Testis (tissue), 3 donors: ENCODE results near the gene DPF3. TPM values are rescaled to one million over a fixed set of nuclear protein-coding genes. Genes with fewer than 3 reads are reported as not detected.

Experiments used
- DNase-seq: peaks from one replicate; pipeline ENCODE4 v3.0.0-alpha.2; 2019
- H3K27ac ChIP-seq, 2 donors: fragments of 200-600 bp; sonication (generic); one replicate each; pipeline ENCODE4 v1.5.1; 2019
- H3K27me3 ChIP-seq: fragments of 200-600 bp; sonication (generic); one replicate; pipeline ENCODE4 v1.5.1; 2019
- H3K36me3 ChIP-seq: fragments of 200-600 bp; sonication (generic); one replicate; pipeline ENCODE4 v1.5.1; 2017; ENCODE audit warnings: low read depth; ENCODE audit errors: missing control alignments
- H3K4me1 ChIP-seq: fragments of 200-600 bp; sonication (generic); one replicate; pipeline ENCODE4 v1.5.1; 2019
- H3K4me3 ChIP-seq, 2 donors: fragments of 200-600 bp; sonication (generic); one replicate each; pipeline ENCODE4 v1.5.1; 2017 to 2019
- H3K9me3 ChIP-seq: fragments of 200-600 bp; sonication (generic); one replicate; pipeline ENCODE4 v1.5.1; 2017
- POLR2A ChIP-seq: fragments of 450-650 bp; IDR thresholded peaks from one replicate; pipeline ENCODE4 v1.6.1; 2017; ENCODE audit warnings: antibody characterized with exemption, mild to moderate bottlenecking, moderate library complexity
- WGBS, 2 donors: methylation state at CpG; one replicate each; pipeline ENCODE4 v1.1.5; 2018; 5-methylcytosine and 5-hydroxymethylcytosine counted together
- intact Hi-C: fragments of 100-400 bp; cut with DNase I; formaldehyde crosslinking; loops from one replicate; pipeline ENCODE4 v1.15.1; 2023; ENCODE audit warnings: low total_unique reads
- polyA plus RNA-seq: library from polyadenylated mRNA; stranded (reverse); fragments of 350-450 nt; fragmentation: Illumina TruSeq; extraction: RNeasy Lipid Tissue Mini Kit (QIAGEN cat#74804); gene quantifications from one replicate; pipeline ENCODE4 v1.2.3, GENCODE V29; 2014; ENCODE audit warnings: low read depth, low replicate concordance; ENCODE audit not compliant: insufficient read depth
- total RNA-seq, 2 donors: library from RNA; depleted of rRNA; stranded (reverse); fragments of >200 nt; gene quantifications; one replicate each; pipeline ENCODE4 v1.2.3, GENCODE V29; 2016
- TF ChIP-seq, protein P1 (sequence below), 3 experiments: fragments of 450-650 bp in 2 of 3; fragments of 200-600 bp in 1 of 3; sonication (generic) in 1 of 3; IDR thresholded peaks; one replicate each; pipeline ENCODE4 v1.5.1; 2016 to 2019; ENCODE audit warnings: antibody characterized with exemption in 3 of 3, mild to moderate bottlenecking in 2 of 3, moderate library complexity in 1 of 3

Gene DPF3
- total and polyA plus RNA-seq, 3 donors from 2014 or later: 14.6 to 41.6 (median 26.4) TPM

DNA sequence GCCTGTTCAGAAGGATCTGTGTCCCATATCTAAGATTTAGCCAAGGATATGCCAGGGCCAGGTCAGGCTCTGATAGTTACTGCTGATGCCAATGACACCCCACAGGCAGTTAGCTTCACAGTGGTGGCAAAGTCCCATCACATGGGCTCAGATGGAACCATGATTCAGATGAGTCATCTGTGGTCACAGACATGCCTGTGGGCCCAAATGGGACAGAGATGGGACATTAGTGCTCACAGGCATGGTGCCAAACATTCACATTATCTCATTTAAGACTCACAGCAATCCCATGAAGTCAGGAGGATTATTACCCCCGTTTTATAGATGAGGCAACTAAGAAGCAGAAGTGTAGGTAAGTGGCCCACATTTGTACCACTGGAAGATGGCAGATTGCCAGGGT, 207.8 kb downstream of the DPF3 start:
- H3K27me3 ChIP-seq: no peaks in the 10 kb centered on the region
- H3K4me3 ChIP-seq: no peak overlapping the region
- no peaks in the 10 kb centered on the region for H3K9me3 ChIP-seq
- H3K36me3 ChIP-seq: no peaks in the 10 kb centered on the region
- intact Hi-C loops: no loop called here
- 75% methylated on average over 1 of the region's 1 CpG; no CpG with 5 or more reads in 1 of the 2 donors for whole genome bisulfite sequencing, 2 donors
- DNase-seq: no peak
- no peak for TF ChIP-seq POLR2A
- TF ChIP-seq, protein P1, sequence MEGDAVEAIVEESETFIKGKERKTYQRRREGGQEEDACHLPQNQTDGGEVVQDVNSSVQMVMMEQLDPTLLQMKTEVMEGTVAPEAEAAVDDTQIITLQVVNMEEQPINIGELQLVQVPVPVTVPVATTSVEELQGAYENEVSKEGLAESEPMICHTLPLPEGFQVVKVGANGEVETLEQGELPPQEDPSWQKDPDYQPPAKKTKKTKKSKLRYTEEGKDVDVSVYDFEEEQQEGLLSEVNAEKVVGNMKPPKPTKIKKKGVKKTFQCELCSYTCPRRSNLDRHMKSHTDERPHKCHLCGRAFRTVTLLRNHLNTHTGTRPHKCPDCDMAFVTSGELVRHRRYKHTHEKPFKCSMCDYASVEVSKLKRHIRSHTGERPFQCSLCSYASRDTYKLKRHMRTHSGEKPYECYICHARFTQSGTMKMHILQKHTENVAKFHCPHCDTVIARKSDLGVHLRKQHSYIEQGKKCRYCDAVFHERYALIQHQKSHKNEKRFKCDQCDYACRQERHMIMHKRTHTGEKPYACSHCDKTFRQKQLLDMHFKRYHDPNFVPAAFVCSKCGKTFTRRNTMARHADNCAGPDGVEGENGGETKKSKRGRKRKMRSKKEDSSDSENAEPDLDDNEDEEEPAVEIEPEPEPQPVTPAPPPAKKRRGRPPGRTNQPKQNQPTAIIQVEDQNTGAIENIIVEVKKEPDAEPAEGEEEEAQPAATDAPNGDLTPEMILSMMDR (IDR thresholded peaks at IDR 0.05): no peak
- no peak overlapping the region for H3K27ac ChIP-seq
- no peaks in the 10 kb centered on the region for H3K4me1 ChIP-seq

GRCh38 chr14:72685456-72685855, 208.4 kb downstream of the DPF3 start:
- intact Hi-C loops: no loop called here
- Histone ChIP-seq H3K27me3 (no peaks in the 10 kb centered on the region), H3K27ac (no peak overlapping the region), H3K4me3 (no peak overlapping the region), H3K9me3 (no peaks in the 10 kb centered on the region), H3K36me3 (no peaks in the 10 kb centered on the region), H3K4me1 (no peaks in the 10 kb centered on the region)
- 94 to 98% methylated on average over 3 of the region's 3 CpGs for WGBS, 2 donors
- TF ChIP-seq POLR2A: no peak
- TF ChIP-seq, protein P1 (IDR thresholded peaks at IDR 0.05): no peak
- DNase-seq: no peak

- Histone ChIP-seq H3K4me3 (no peak overlapping the region), H3K27me3 (no peaks in the 10 kb centered on the region), H3K36me3 (no peaks in the 10 kb centered on the region), H3K27ac (no peak overlapping the region), H3K9me3 (no peaks in the 10 kb centered on the region), H3K4me1 (no peaks in the 10 kb centered on the region)
- TF ChIP-seq, protein P1 (IDR thresholded peaks at IDR 0.05): no peak
- no peak for TF ChIP-seq POLR2A
- DNase-seq: no peak
- intact Hi-C loops: no loop called here
- WGBS, 2 donors: 72 to 73% methylated on average over 4 of the region's 4 CpGs
These were observed 210.1 kb downstream of the DPF3 start for GRCh38 chr14:72683787-72684186.

DNA sequence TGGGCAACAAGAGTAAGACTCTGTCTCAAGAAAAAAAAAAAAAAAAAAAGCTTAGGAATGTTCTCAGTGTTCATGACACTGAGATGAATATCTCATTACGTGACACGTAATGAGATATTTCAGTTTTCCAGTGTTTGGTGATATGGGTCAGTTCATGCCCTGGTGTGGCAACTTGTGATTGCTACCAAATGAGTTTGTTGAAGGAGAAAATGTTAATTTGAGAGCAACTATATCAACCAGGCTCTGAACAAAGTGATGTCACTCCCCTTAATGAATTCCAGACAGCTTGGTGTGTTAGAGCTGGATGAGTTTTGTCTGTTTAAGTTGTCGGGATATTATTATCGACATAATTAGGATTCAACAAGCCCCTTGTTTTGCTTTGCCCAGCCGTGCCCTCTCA, 211.7 kb downstream of the DPF3 start:
- WGBS, 2 donors: 87 to 90% methylated on average over 5 of the region's 5 CpGs
- H3K36me3 ChIP-seq: no peaks in the 10 kb centered on the region
- no peaks in the 10 kb centered on the region for H3K4me1 ChIP-seq
- intact Hi-C loops: no loop called here
- no peaks in the 10 kb centered on the region for H3K9me3 ChIP-seq
- H3K27ac ChIP-seq: no peak overlapping the region
- H3K27me3 ChIP-seq: no peaks in the 10 kb centered on the region
- no peak overlapping the region for H3K4me3 ChIP-seq
- TF ChIP-seq, protein P1 (IDR thresholded peaks at IDR 0.05): no peak
- no peak for TF ChIP-seq POLR2A
- no peak for DNase-seq

DNA sequence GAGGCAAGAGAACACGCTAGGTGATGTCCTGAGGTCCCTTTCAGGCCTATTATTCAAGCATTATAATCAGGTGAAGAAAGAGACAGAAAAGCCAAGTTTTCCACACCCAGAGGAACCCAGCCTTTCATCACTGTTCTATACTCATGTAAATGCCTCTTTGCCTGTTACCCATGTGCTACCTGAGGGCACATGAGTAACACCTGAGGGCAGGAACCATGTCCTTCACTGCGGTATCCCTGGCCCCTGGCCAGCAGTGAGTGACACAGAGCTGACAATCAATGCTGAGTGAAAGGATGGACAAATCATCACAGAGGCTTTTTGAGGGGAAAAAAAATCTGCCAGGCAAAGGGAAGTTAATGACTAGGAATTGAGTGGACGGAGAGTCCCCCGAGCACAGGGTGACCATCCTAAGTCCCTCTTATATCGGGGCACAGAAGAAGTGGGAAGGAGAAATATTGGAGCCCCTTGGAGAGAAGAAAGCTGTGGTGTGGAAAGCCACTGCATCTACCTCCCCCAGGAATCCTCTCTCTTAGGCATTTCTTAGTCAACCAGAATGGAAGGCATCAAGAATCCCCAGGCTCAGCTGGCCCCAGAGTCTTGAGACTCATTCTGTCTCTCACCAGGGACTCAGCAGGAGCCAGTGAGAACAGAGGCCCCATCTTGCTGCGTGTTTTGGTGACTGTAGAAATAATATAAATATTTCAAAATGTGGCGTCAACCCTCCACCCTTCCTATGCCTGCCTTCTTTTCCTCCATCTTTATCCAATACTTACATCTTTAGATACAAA, 212.9 kb downstream of the DPF3 start:
- H3K4me3 ChIP-seq: no peak overlapping the region
- H3K27me3 ChIP-seq: no peaks in the 10 kb centered on the region
- 86 to 92% methylated on average over 7 of the region's 7 CpGs for WGBS, 2 donors
- no peaks in the 10 kb centered on the region for H3K4me1 ChIP-seq
- H3K9me3 ChIP-seq: no peaks in the 10 kb centered on the region
- DNase-seq: no peak
- no peaks in the 10 kb centered on the region for H3K36me3 ChIP-seq
- TF ChIP-seq, protein P1 (IDR thresholded peaks at IDR 0.05): no peak
- no peak for TF ChIP-seq POLR2A
- intact Hi-C loops: no loop called here
- no peak overlapping the region for H3K27ac ChIP-seq
